Neuron (in vitro differentiated cells): ENCODE data around the gene MRPL16.
"Not testable (repeated sequence)": the region's sequence is repeated elsewhere in the genome, so short reads cannot be mapped to it uniquely, and the experiment has no call there.

Experiments
- H2AFZ ChIP-seq: one replicate; pipeline ENCODE4 v1.6.1; 2013; ENCODE audit warnings: low read depth, mild to moderate bottlenecking, inconsistent platforms, low read length, moderate library complexity
- H3K27me3 ChIP-seq: one replicate; pipeline ENCODE4 v1.6.1; 2013; ENCODE audit warnings: low read length; ENCODE audit not compliant: insufficient read depth
- H3K36me3 ChIP-seq: one replicate; pipeline ENCODE4 v1.6.1; 2013; ENCODE audit warnings: low read length; ENCODE audit not compliant: insufficient read depth
- H3K4me1 ChIP-seq: one replicate; pipeline ENCODE4 v1.6.1; 2013; ENCODE audit warnings: low read length; ENCODE audit not compliant: insufficient read depth
- H3K4me3 ChIP-seq: 2 replicates; pipeline ENCODE4 v1.5.1; 2013; ENCODE audit warnings: mild to moderate bottlenecking, low read length, moderate library complexity
- H3K9me3 ChIP-seq: one replicate; pipeline ENCODE4 v1.6.1; 2013; ENCODE audit warnings: low read length

The MRPL16 gene

DNA sequence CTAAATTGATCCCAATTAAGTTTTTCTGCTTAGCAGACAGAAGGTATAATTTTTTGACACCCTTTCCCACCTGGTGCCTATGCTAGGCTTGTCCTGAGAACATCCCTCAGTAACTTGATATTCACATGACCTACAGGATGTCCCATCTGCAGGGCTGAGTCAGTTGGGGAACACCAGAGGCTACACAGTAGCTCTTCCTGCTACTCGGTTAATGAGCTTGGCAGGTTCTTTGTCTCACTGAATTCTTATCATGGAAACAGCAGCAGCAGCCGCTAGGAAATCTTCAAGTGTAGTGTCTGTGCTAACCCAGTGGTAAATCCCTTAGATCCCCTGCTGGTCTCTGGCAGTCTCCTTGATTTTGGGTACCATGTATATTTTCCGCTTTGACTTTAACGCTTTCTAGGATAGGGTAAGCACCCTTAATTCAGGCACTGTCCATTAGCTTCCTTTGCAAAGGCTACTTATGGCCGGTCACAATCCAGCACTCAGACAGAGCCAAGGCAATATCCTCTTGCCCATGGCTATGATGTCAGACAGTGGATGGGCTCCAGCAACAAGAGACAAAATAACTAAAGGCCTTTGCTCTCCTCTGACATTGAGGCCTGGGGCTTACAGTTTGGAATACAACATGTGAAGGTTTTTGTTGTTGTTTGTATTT, 8.5 kb downstream of the MRPL16 start:
- Histone ChIP-seq H3K4me3 (no peak overlapping the region), H3K4me1 (no peaks in the 10 kb centered on the region), H3K27me3 (no peaks in the 10 kb centered on the region), H3K9me3 (no peaks in the 10 kb centered on the region), H3K36me3 (peaks cover 16% of the 10 kb centered on the region), H2AFZ (no peak overlapping the region)

DNA sequence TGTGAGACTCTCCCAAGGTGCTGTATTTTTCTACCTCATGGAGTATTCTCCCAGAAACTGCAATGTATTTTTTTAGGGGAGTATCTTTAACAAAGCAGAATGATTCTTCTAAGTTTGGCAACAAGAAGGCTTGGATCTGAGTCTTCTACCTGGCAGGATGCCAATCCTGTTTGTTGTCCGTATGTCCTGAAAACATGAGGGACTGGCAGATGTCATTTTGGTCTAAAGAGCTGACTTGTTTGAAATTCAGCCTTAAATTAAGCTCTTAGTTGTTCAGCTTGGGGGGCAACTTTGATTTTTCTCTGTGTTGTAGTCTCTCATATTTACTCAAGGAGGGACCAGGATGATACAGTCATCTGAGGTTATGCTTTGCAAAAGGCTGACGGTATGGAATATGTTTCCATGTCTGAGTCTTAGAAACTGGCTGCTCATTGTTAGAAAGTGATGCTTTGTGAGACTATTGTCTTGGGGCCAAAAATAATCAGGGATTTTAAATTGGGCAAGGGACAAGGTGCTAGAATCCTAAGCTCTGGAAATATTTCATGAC, 9.3 kb downstream of the MRPL16 start:
- no peak overlapping the region for H3K4me3 ChIP-seq
- no peaks in the 10 kb centered on the region for H3K4me1 ChIP-seq
- peaks cover 7% of the 10 kb centered on the region for H3K36me3 ChIP-seq
- H3K9me3 ChIP-seq, result no peaks in the 10 kb centered on the region
- no peaks in the 10 kb centered on the region for H3K27me3 ChIP-seq
- no peak overlapping the region for H2AFZ ChIP-seq

DNA sequence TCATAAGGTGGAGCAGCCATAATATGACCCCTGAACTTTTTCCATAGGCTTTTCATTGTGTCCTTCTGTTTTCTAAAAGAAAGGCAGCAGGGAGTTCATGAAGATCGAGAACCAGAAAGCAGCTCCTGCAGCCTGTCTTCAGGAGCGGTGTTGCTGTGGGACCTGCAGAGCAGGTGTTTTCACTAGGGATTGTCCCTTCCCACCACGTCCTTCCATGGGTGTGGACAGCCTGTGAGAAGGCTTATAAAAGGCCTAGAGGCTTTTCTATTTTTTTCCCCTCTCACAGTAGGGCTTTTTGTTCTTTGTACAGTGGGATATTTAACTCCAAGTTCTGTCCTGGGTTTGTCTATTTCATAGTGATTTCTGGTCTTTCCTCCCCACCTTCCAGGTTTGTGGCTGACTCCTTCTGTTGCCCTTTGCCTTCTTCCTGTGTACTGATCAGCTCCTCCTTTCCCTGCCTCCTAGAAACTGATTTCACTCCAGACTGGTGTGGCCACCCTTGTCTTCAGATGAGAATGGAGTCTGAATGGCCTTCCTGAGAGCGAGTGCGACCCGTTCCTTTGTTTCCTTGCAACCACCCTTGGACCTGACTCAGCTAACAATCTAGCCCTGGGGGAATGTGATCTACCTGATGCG, 10.1 kb downstream of the MRPL16 start:
- Histone ChIP-seq H3K36me3 (peaks cover 1% of the 10 kb centered on the region), H2AFZ (no peak overlapping the region), H3K27me3 (no peaks in the 10 kb centered on the region)

DNA sequence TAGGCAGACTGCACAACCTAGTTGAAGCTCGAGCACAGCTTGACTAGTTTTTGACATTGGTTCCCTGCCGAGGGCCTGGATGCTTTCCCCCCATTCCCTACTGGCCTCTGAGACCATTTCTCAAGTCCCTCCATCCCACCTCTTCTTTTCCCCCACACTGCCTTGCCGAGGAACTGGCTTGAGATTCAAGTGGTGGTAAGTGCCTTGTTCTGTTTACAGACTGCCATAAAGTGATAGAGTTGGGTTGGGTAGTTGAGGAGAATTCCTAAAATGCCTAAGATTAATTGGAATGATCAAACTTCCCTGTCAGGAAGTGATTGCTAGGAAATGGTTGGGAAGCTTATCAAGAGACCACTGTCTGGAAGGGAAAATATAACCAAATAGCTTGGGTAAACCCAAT, 16.2 kb downstream of the MRPL16 start:
- Histone ChIP-seq H3K27me3 (no peaks in the 10 kb centered on the region), H2AFZ (no peak overlapping the region), H3K4me1 (no peaks in the 10 kb centered on the region), H3K9me3 (no peaks in the 10 kb centered on the region), H3K4me3 (no peak overlapping the region), H3K36me3 (no peaks in the 10 kb centered on the region)

More for the DNA sequence above, 10.1 kb downstream of the MRPL16 start:
- Histone ChIP-seq H3K9me3 (no peaks in the 10 kb centered on the region), H3K4me1 (no peaks in the 10 kb centered on the region), H3K4me3 (no peak overlapping the region)

DNA sequence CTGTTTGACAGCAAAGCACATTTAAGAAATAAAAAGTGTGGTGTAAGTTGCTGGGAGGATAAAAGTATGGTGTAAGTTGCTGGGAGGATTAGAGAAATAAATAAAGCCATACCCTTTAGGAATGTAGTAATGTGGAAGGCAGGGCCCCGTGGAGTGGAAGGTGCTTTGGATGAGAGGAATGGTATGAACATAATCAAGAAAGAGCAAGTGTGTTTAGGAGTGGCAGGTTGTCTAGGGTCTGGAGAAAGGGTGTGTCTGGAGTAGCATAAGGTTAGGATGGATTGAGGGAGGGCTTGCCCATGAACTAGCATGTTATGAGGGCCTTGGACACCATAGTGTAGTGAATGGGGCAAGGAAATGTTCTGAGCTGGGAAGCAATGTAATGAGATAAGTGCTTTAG, 18.1 kb downstream of the MRPL16 start:
- Histone ChIP-seq H2AFZ (no peak overlapping the region), H3K36me3 (no peaks in the 10 kb centered on the region), H3K4me1 (no peaks in the 10 kb centered on the region), H3K4me3 (no peak overlapping the region), H3K9me3 (no peaks in the 10 kb centered on the region), H3K27me3 (no peaks in the 10 kb centered on the region)

DNA sequence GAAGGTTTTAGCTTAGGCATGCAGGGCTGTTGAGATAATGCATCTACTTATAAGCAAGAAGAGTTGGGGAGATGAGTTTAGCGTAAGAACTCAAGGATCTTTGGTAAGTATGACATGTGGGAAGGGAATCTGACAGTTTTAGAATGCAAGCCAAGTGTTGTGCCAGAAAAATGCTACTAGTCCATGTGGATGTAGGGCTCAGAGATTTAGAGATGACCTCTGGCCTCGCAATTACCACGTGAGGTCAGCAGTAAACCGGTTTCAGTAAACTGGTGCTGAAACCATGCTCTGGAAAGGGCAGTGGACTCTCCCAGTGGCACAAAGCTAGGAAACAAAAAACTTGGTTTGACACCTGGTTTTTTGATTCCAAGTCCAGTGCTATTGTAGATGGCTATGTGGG, 18.9 kb downstream of the MRPL16 start:
- Histone ChIP-seq H3K36me3 (no peaks in the 10 kb centered on the region), H3K4me3 (no peak overlapping the region), H2AFZ (no peak overlapping the region), H3K4me1 (no peaks in the 10 kb centered on the region), H3K9me3 (no peaks in the 10 kb centered on the region), H3K27me3 (no peaks in the 10 kb centered on the region)

DNA sequence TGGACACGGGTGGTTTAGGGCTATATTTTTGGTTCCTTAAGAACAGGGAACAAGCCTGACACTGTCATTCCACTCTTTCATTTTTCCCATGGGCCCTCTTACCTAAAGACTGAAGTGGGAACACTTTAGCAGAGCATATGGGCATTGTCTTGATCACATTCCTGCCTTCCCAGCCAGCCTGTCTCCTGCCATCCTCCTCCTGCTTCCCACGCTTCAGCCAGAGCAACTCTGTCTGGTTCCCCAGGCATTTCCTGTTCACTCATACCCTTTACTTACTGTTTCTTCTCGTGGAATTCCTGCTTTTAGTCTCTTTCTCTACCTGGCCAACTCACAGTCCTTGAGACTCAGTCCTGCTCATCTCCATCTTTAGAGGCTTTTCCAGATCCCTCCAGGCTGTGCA, 22.8 kb downstream of the MRPL16 start:
- H3K9me3 ChIP-seq, result peaks cover 2% of the 10 kb centered on the region
- no peaks in the 10 kb centered on the region for H3K27me3 ChIP-seq
- no peaks in the 10 kb centered on the region for H3K36me3 ChIP-seq
- H3K4me1 ChIP-seq, result no peaks in the 10 kb centered on the region
- no peak overlapping the region for H2AFZ ChIP-seq
- H3K4me3 ChIP-seq, result no peak overlapping the region

DNA sequence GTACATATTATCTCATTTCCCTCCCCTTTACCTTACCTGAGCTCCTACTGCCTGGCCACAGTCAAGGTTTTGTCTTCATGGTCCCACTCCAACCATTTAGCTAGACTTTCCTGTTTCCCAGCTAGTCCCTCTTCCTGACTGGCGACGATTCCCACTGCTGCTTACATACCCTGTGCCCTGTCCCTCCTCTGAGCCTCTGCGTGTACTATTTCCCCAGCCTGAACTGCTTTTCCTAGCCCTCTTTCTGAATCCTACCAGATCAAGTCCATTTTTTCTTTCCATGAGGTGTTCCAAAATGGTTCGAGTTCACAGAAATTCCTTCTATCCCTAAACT, 23.4 kb downstream of the MRPL16 start:
- Histone ChIP-seq H3K27me3 (no peaks in the 10 kb centered on the region), H2AFZ (no peak overlapping the region), H3K36me3 (no peaks in the 10 kb centered on the region), H3K4me3 (no peak overlapping the region), H3K4me1 (no peaks in the 10 kb centered on the region), H3K9me3 (peaks cover 2% of the 10 kb centered on the region)

DNA sequence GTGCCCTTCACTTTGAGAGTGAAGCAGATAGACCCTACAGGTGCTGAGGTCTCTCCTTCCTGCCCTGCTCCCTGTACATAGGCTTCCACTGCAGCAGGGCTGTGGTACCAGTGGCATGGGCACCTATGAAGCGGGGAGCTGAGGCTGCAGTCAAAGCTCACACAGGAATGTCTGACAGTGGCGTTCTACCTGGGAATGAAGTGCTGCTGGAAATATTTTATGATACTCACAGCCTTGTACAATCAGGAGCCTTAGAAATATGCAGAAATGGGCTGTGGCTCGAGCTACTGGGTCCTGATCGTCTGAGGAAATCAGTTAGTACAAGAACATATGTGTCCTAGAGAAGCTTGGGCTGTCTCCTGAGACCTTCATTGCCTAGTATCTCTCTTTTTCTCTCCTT, 24.8 kb downstream of the MRPL16 start:
- Histone ChIP-seq H2AFZ (no peak overlapping the region), H3K27me3 (no peaks in the 10 kb centered on the region), H3K4me1 (no peaks in the 10 kb centered on the region), H3K36me3 (no peaks in the 10 kb centered on the region), H3K9me3 (peaks cover 2% of the 10 kb centered on the region), H3K4me3 (no peak overlapping the region)

DNA sequence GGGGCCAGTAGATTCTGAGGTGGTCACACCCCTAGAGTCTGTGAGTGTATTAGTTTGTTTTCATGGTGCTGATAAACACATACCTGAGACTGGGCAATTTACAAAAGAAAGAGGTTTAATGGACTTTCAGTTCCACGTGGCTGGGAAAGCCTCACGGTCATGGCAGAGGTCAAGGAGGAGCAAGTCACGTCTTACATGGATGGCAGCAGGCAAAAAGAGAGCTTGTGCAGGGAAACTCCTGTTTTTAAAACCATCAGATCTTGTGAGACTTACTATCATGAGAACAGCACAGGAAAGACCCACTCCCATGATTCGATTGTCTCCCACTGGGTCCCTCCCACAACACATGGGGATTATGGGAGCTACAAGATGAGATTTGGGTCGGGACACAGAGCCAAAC, 26.1 kb downstream of the MRPL16 start:
- not testable (repeated sequence) for H3K4me1 ChIP-seq, H3K9me3 ChIP-seq, H3K36me3 ChIP-seq, H3K27me3 ChIP-seq, H2AFZ ChIP-seq, H3K4me3 ChIP-seq

DNA sequence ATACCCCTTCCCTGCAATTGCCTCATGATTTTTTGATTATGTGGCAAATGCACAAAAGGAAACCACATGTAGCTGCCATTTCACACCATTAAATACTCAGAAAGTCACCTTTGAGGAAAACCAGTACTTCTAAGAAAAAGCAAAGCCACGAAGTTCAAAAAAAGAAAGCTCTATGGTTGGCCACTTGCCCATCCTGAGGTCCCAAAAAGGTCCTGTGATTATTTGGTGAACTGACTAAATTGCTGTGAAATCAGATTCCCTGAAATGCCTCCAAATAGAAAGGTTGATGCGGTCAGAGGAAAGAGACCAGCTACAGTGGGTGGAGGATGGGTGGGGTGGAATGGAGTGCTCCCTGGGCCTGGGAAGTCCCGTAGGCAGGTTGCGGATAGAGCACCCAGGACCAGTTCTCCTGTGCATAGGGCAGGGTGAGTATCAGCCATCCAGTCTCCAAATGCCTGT, 26.9 kb downstream of the MRPL16 start:
- H3K9me3 ChIP-seq, result peaks cover 2% of the 10 kb centered on the region
- H3K4me3 ChIP-seq, result no peak overlapping the region
- no peaks in the 10 kb centered on the region for H3K36me3 ChIP-seq
- H3K4me1 ChIP-seq, result no peaks in the 10 kb centered on the region
- H3K27me3 ChIP-seq, result peaks cover 2% of the 10 kb centered on the region
- H2AFZ ChIP-seq, result no peak overlapping the region

DNA sequence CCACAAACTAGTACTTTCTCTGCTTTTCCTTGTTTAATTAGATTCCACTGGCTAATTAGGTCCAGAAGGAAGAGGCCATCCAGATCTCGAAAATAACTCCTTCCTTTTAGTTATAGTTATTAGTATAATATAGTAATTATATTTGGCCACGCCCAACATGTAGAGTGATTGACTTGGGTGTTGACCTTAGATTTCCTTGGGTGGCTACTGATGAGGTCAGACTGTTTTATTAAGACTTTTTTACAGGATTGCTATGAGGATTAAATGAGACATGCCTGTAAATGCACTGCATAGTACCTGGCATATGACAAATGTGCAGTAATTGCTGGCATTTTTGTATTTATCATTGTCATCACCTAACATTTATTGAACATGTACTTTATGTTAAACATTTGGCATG, 28.5 kb downstream of the MRPL16 start:
- Histone ChIP-seq H3K9me3 (peaks cover 2% of the 10 kb centered on the region), H3K36me3 (no peaks in the 10 kb centered on the region), H3K27me3 (peaks cover 2% of the 10 kb centered on the region), H3K4me3 (no peak overlapping the region), H3K4me1 (no peaks in the 10 kb centered on the region), H2AFZ (no peak overlapping the region)

DNA sequence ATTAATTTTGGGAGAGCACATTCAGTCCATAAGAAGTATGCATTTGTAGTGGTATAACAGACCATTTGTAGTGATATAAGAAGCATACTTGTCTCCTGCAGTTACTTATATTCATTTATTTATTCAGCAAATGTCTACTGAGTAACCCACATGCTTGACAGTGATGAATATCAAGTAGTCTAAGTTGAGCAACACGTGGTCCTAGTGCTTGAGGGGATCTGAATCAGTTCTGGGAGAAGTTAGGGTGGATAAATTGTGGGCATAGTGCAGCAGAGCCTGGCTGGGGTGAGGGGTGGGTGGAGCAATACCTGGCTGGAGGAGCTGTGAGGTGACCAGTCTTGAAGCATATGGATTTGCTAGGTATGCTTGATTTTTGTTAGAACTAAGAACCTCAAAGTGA, 31.1 kb downstream of the MRPL16 start:
- H3K36me3 ChIP-seq, result no peaks in the 10 kb centered on the region
- no peak overlapping the region for H3K4me3 ChIP-seq
- H3K4me1 ChIP-seq, result no peaks in the 10 kb centered on the region

DNA sequence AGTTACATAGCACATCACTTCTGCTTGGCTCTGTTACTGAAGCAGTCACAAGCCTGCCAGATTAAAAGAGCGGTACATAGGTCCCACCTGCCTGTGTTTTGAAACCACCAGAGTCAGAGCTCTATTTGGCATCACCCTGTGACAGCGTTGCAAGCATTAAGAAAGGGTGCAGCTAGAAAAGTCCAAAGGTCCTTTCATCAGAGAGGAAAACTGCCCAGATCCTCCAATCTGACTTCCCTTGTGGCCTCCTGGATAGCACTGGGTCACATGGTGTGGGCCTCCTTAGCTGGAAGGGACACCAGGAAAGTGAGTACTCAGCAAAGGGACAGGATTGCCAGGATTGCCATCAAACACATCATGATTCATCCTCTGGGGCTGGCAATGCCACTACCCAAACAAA, 32.5 kb downstream of the MRPL16 start:
- Histone ChIP-seq H3K27me3 (peaks cover 2% of the 10 kb centered on the region), H3K9me3 (no peaks in the 10 kb centered on the region), H3K36me3 (no peaks in the 10 kb centered on the region), H3K4me3 (no peak overlapping the region), H2AFZ (no peak overlapping the region), H3K4me1 (no peaks in the 10 kb centered on the region)

More for the DNA sequence above, 31.1 kb downstream of the MRPL16 start:
- peaks cover 2% of the 10 kb centered on the region for H3K9me3 ChIP-seq
- H2AFZ ChIP-seq, result no peak overlapping the region
- peaks cover 2% of the 10 kb centered on the region for H3K27me3 ChIP-seq
